Liver (tissue), 9 donors: Measurements from ENCODE around the gene GALNT14. TPM values are rescaled to one million over a fixed set of nuclear protein-coding genes. Genes with fewer than 3 reads are reported as not detected.

Source experiments
- DNase-seq: peaks from one replicate; pipeline ENCODE4 v3.0.0-alpha.2; 2017; ENCODE audit warnings: low spot score
- H3K27ac ChIP-seq, 2 donors: one replicate each; pipeline ENCODE4 v1.7.0; 2013; ENCODE audit warnings: inconsistent platforms in 2 of 2, low read length in 2 of 2, control low read depth in 1 of 2, low read depth in 1 of 2, mild to moderate bottlenecking in 1 of 2
- H3K27me3 ChIP-seq, 4 donors: one replicate each; pipeline versions ENCODE4 v1.6.1 to v1.7.0; 2013; ENCODE audit warnings: low read length in 3 of 4, inconsistent platforms in 1 of 4, mild to moderate bottlenecking in 1 of 4, moderate library complexity in 1 of 4; ENCODE audit not compliant: control insufficient read depth in 4 of 4, insufficient read depth in 4 of 4
- H3K36me3 ChIP-seq, 4 donors: one replicate each; pipeline versions ENCODE4 v1.6.1 to v1.7.0; 2013; ENCODE audit warnings: low read length in 3 of 4, mild to moderate bottlenecking in 3 of 4, low read depth in 1 of 4, moderate library complexity in 1 of 4; ENCODE audit not compliant: control insufficient read depth in 4 of 4, insufficient read depth in 3 of 4
- H3K4me1 ChIP-seq, 4 donors: one replicate each; pipeline versions ENCODE4 v1.6.1 to v1.7.0; 2013; ENCODE audit warnings: low read length in 3 of 4, mild to moderate bottlenecking in 3 of 4, moderate library complexity in 1 of 4; ENCODE audit not compliant: control insufficient read depth in 4 of 4, insufficient read depth in 4 of 4
- H3K4me3 ChIP-seq, 3 donors: one replicate each; pipeline versions ENCODE4 v1.6.1 to v1.7.0; 2013; ENCODE audit warnings: low read length in 3 of 3, control low read depth in 1 of 3, low read depth in 1 of 3, mild to moderate bottlenecking in 1 of 3
- H3K9ac ChIP-seq, 2 donors: one replicate each; pipeline ENCODE4 v1.7.0; 2013; ENCODE audit warnings: low read length in 2 of 2, mild to moderate bottlenecking in 2 of 2, moderate library complexity in 2 of 2, control low read depth in 1 of 2, low read depth in 1 of 2
- H3K9me3 ChIP-seq, 4 donors: one replicate each; pipeline versions ENCODE4 v1.6.1 to v1.7.0; 2013; ENCODE audit warnings: low read length in 3 of 4; ENCODE audit not compliant: control insufficient read depth in 4 of 4
- CTCF ChIP-seq: fragments of 150-350 bp; IDR thresholded peaks from 2 replicates; pipeline ENCODE4 v1.5.1; 2017; ENCODE audit warnings: improper control_type of control experiment, low read depth, low read length; ENCODE audit not compliant: missing input control
- EGR1 ChIP-seq, 2 donors: IDR thresholded peaks; 2 replicates each; pipeline ENCODE4 v1.6.1; 2016 to 2018; ENCODE audit warnings: antibody characterized with exemption in 2 of 2, low read depth in 2 of 2
- FOXA1 ChIP-seq: IDR thresholded peaks from 2 replicates; pipeline ENCODE4 v1.6.1; 2016; ENCODE audit warnings: antibody characterized with exemption
- FOXA2 ChIP-seq: IDR thresholded peaks from 2 replicates; pipeline ENCODE4 v1.6.1; 2016; ENCODE audit warnings: antibody characterized with exemption
- GABPA ChIP-seq, 2 donors: IDR thresholded peaks in 1 of 2; conservative IDR thresholded peaks in 1 of 2; 2 replicates each; pipeline ENCODE4 v1.6.1; 2016; ENCODE audit warnings: antibody characterized with exemption in 2 of 2, mild to moderate bottlenecking in 1 of 2, moderate library complexity in 1 of 2
- MAX ChIP-seq: IDR thresholded peaks from 2 replicates; pipeline ENCODE4 v1.6.1; 2016; ENCODE audit warnings: antibody characterized with exemption
- NR2F2 ChIP-seq: IDR thresholded peaks from 2 replicates; pipeline ENCODE4 v1.6.1; 2016; ENCODE audit warnings: antibody characterized with exemption
- REST ChIP-seq: IDR thresholded peaks from 2 replicates; pipeline ENCODE4 v1.6.1; 2016; ENCODE audit warnings: antibody characterized with exemption, mild to moderate bottlenecking
- RXRA ChIP-seq, 2 donors: IDR thresholded peaks; 2 replicates each; pipeline ENCODE4 v1.6.1; 2017 to 2018; ENCODE audit warnings: antibody characterized with exemption in 2 of 2, mild to moderate bottlenecking in 1 of 2
- SP1 ChIP-seq: IDR thresholded peaks from 2 replicates; pipeline ENCODE4 v1.6.1; 2018; ENCODE audit warnings: antibody characterized with exemption, mild to moderate bottlenecking
- TAF1 ChIP-seq: conservative IDR thresholded peaks from 2 replicates; pipeline ENCODE4 v1.6.1; 2016; ENCODE audit warnings: antibody characterized with exemption, mild to moderate bottlenecking
- ZBTB33 ChIP-seq: IDR thresholded peaks from 2 replicates; pipeline ENCODE4 v1.6.1; 2016; ENCODE audit warnings: antibody characterized with exemption
- WGBS: extraction: QIAGEN DNeasy Blood & Tissue Kit; methylation state at CpG from one replicate; pipeline ENCODE4 v1.1.7; 2013; 5-methylcytosine and 5-hydroxymethylcytosine counted together
- polyA plus RNA-seq, 2 donors: library from polyadenylated mRNA; stranded (reverse) in 1 of 2; unstranded in 1 of 2; fragments of 200-250 nt in 1 of 2; fragments of >200 nt in 1 of 2; fragmentation: Nextera tagmentation in 1 of 2; extraction: Ambion mirVana in 1 of 2; gene quantifications; one replicate each; pipeline versions ENCODE4 v1.2.1 to v1.2.3, GENCODE V29; 2013 to 2015
- total RNA-seq, 2 donors: library from RNA; depleted of rRNA; stranded (reverse); fragments of >200 nt; gene quantifications; one replicate each; pipeline ENCODE4 v1.2.3, GENCODE V29; 2014
- donor health status: healthy.
- donor health status: healthy.
- donor health status: healthy.
- donor health status: healthy.
- donor health status: healthy.

Gene GALNT14
- total and polyA plus RNA-seq, 4 donors, result 0.86 to 2.0 (median 1.5) TPM

- TF ChIP-seq REST (no peak), NR2F2 (no peak), RXRA (IDR thresholded peaks at IDR 0.05) (no peak), GABPA (IDR thresholded peaks at IDR 0.05 in 1 of 2, conservative IDR thresholded peaks at IDR 0.05 in 1 of 2) (no peak)
Observed at GRCh38 chr2:30936977-30937376, 201.3 kb downstream of the GALNT14 start (continued).

- Histone ChIP-seq H3K4me3 (no peak overlapping the region), H3K9ac (no peak overlapping the region), H3K4me1 (no peaks in the 10 kb centered on the region), H3K36me3 (no peaks in the 10 kb centered on the region), H3K27ac (no peak overlapping the region), H3K9me3 (no peaks in the 10 kb centered on the region), H3K27me3 (no peaks in the 10 kb centered on the region)
- no peak for DNase-seq
- TF ChIP-seq EGR1 (IDR thresholded peaks at IDR 0.05; ENCODE audit: low read depth in 2 of 2) (no peak), FOXA1 (no peak), CTCF (no peak), REST (no peak), MAX (no peak), NR2F2 (no peak), ZBTB33 (no peak), SP1 (no peak), TAF1 (no peak), FOXA2 (no peak)
- 77% methylated on average over 8 of the region's 8 CpGs for WGBS
Observed at GRCh38 chr2:30935795-30936194, 202.4 kb downstream of the GALNT14 start.
